Esophagus squamous epithelium (tissue), 4 donors: ENCODE results near the gene HDDC2.

Experiments used
- POLR2A ChIP-seq, 4 donors: fragments of 450-650 bp; IDR thresholded peaks; one replicate each; pipeline ENCODE4 v1.6.1; 2017; ENCODE audit warnings: antibody characterized with exemption in 4 of 4, mild to moderate bottlenecking in 4 of 4, moderate library complexity in 3 of 4
- TF ChIP-seq, protein P1 (sequence below), 6 experiments: fragments of 450-650 bp in 4 of 6; fragments of 200-600 bp in 2 of 6; sonication (generic) in 2 of 6; IDR thresholded peaks; one replicate each; pipeline ENCODE4 v1.5.1; 2016 to 2019; ENCODE audit warnings: antibody characterized with exemption in 6 of 6, mild to moderate bottlenecking in 4 of 6, moderate library complexity in 4 of 6

DNA sequence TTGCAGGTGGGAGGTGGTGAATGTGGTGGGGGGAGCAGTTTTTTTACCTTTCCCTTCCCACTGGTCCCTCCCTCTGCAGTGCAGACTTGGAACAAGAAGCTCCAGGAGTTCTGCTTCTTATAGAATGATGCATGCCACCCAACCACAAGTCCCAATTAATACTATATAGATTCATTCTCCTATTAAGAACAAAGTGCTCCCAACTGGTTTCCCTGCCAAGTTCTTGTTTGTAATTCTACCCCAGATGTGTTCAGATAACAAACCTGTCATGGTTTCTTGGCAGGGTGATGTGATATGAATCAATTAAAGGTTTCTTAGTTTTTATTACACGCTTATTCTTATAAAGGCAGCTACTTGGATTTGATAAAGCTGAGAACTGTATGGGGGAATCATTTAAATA is 23.9 kb downstream of the HDDC2 start:
- TF ChIP-seq POLR2A (IDR thresholded peaks at IDR 0.05) = no peak
- TF ChIP-seq, protein P1, sequence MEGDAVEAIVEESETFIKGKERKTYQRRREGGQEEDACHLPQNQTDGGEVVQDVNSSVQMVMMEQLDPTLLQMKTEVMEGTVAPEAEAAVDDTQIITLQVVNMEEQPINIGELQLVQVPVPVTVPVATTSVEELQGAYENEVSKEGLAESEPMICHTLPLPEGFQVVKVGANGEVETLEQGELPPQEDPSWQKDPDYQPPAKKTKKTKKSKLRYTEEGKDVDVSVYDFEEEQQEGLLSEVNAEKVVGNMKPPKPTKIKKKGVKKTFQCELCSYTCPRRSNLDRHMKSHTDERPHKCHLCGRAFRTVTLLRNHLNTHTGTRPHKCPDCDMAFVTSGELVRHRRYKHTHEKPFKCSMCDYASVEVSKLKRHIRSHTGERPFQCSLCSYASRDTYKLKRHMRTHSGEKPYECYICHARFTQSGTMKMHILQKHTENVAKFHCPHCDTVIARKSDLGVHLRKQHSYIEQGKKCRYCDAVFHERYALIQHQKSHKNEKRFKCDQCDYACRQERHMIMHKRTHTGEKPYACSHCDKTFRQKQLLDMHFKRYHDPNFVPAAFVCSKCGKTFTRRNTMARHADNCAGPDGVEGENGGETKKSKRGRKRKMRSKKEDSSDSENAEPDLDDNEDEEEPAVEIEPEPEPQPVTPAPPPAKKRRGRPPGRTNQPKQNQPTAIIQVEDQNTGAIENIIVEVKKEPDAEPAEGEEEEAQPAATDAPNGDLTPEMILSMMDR (IDR thresholded peaks at IDR 0.05) = no peak
